GM18498 (cell line): ENCODE results near the gene CLEC19A.

Source experiments
- ATAC-seq: cut with Tn5 transposase; IDR thresholded peaks from one replicate; pipeline ENCODE4 v1.9.1; 2021; ENCODE audit warnings: mild to moderate bottlenecking, moderate library complexity; ENCODE audit not compliant: unreplicated experiment

The CLEC19A gene

GRCh38 chr16:19285431-19285830 is at the start of gene CLEC19A:
TSS of gene CLEC19A (plus strand) at chr16:19285731. CDS start at chr16:19285852, 121 bp downstream.
- ATAC-seq = no peak

- ATAC-seq = no peak
These were observed 49.6 kb upstream of the CLEC19A start for GRCh38 chr16:19235886-19236285.

- no peak for ATAC-seq
These were observed 48.8 kb upstream of the CLEC19A start for GRCh38 chr16:19236561-19237209.

GRCh38 chr16:19238406-19238805 is 47.1 kb upstream of the CLEC19A start:
- ATAC-seq = no peak

- no peak for ATAC-seq
These were observed 45.9 kb upstream of the CLEC19A start for GRCh38 chr16:19239511-19240155.

GRCh38 chr16:19240494-19240893 is 45.0 kb upstream of the CLEC19A start:
- ATAC-seq = no peak

GRCh38 chr16:19241512-19241911 is 44.0 kb upstream of the CLEC19A start:
- ATAC-seq = no peak

GRCh38 chr16:19242186-19242585 is 43.3 kb upstream of the CLEC19A start:
- ATAC-seq = no peak

GRCh38 chr16:19242987-19243575 is 42.5 kb upstream of the CLEC19A start:
- ATAC-seq = no peak

- no peak for ATAC-seq
These were observed 40.1 kb upstream of the CLEC19A start for GRCh38 chr16:19245326-19245925.

- no peak for ATAC-seq
These were observed 32.6 kb upstream of the CLEC19A start for GRCh38 chr16:19252904-19253303.

GRCh38 chr16:19254611-19255010 is 30.9 kb upstream of the CLEC19A start:
- ATAC-seq = no peak

- no peak for ATAC-seq
These were observed 21.3 kb upstream of the CLEC19A start for GRCh38 chr16:19264123-19264673.

GRCh38 chr16:19265380-19265930 is 20.1 kb upstream of the CLEC19A start:
- ATAC-seq = no peak

GRCh38 chr16:19266774-19267173 is 18.8 kb upstream of the CLEC19A start:
- ATAC-seq = no peak

- no peak for ATAC-seq
These were observed 16.4 kb upstream of the CLEC19A start for GRCh38 chr16:19269098-19269497.

- no peak for ATAC-seq
These were observed 11.2 kb upstream of the CLEC19A start for GRCh38 chr16:19274165-19274797.

GRCh38 chr16:19278403-19278802 is 7.1 kb upstream of the CLEC19A start:
- no peak for ATAC-seq

GRCh38 chr16:19281246-19281645 is 4.3 kb upstream of the CLEC19A start:
- no peak for ATAC-seq

GRCh38 chr16:19282101-19282500 is 3.4 kb upstream of the CLEC19A start:
- no peak for ATAC-seq

GRCh38 chr16:19283637-19284036 is 1.9 kb upstream of the CLEC19A start:
- no peak for ATAC-seq
